NCI-H1436 treated with DMSO at 0.1 percent for 48 hours (cell line): Measurements from ENCODE around the gene DPP3.

Experiments
- DNase-seq: peaks from one replicate; lab custom pipeline; 2025; lab: John Stamatoyannopoulos, UW

The DPP3 gene

GRCh38 chr11:66464916-66465315, 15.3 kb upstream of the DPP3 start:
- no peak for DNase-seq

- DNase-seq = no peak
These were observed 14.6 kb upstream of the DPP3 start for GRCh38 chr11:66465373-66466224.

GRCh38 chr11:66466225-66467033, 13.8 kb upstream of the DPP3 start, which contains the start of gene PELI3:
Gene PELI3 (plus strand): TSS chr11:66466905. CDS start chr11:66468129, 1,224 bp downstream.
- DNase-seq = peak; percentile 24

DNA sequence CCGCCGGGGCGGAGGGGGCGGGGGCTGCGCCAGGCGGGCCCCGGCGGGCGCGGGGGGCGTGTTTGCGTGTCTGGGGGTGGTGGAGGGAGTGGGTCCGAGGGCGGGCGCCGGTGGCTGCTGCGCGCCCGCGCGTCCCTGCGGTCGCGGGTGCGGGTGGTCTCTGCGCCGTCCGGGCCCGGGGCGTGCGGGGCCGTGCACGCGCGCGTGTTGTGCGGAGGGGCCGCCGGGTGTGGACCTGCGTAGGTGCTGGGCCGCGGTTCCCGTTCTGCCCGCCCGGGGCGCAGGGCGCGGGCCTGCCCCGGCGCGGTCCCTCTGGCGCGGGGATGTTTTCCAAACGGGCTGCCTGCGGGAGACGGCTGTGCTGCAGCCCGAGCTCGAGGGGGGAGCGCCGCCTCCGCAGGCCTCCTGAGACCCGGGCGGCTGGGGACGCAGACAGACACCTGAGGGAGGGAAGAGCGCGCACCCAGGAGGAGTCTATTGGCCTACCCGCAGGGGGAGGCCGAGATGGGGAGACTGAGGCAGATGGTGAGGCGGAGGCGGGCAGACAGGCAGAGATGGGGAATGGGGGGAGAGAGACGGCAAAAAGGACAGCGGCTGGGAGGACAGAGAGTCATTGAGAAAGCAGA, 13.1 kb upstream of the DPP3 start:
- DNase-seq = no peak

DNA sequence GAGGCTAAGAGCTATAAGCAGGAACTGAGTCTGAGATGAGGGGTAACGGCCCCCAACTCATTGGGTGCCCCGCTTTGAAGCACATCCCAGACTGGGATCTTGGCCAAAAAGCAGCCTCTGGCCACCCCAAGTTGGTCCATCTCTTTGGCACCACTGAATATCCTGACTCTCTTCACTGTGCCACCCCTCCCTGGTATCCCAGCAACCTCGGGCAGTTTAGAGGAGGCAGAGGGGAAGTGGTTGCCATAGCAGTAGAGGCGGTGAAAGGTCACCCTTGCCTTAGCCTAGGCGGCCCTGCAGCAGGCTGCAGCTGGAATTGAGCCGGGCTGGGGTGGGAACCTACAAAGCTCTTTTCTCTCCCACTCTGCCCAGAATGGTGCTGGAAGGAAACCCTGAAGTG, 12.5 kb upstream of the DPP3 start:
- DNase-seq = no peak

GRCh38 chr11:66468691-66469090, 11.5 kb upstream of the DPP3 start:
- no peak for DNase-seq

DNA sequence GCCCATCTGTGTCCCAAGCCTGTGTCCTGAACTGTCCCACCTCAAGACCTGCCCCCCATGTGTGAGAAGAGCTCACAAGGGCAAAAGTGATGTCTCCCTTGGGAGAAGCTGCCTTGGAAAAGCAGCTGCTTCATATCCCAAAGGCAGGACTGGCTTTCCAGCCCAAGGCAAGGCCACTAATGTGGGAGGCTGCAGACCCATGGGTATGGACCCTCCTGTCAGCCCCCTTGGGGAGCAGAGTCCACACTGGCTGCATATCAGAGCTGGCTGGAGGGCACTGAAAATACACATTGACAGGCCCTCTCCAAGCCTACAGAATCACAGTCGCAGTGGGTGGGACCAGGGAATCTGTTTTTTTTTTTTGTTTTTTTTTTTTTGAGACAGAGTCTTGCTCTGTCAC, 10.8 kb upstream of the DPP3 start:
- no peak for DNase-seq

DNA sequence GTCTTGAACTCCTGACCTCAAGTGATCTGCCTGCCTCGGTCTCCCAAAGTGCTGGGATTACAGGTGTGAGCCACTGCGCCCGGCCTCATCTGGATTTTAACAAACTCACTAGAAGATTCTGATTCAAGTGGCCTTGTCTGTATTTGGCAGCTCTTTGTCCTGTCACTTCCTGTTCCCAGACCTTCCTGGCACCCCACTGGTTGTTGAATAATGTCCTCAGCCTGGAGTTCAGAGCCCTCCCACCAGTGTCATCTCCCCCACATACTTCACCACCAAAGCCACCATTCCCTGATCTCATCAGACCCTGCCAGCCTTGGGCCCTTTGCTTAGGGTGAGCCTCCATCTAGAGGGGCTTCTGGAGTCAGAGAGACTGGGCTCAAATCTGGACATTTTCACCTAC, 10.2 kb upstream of the DPP3 start:
- no peak for DNase-seq

- DNase-seq = no peak
These were observed 9.1 kb upstream of the DPP3 start for GRCh38 chr11:66471142-66471541.

GRCh38 chr11:66472054-66472453, 8.2 kb upstream of the DPP3 start:
- DNase-seq = no peak

DNA sequence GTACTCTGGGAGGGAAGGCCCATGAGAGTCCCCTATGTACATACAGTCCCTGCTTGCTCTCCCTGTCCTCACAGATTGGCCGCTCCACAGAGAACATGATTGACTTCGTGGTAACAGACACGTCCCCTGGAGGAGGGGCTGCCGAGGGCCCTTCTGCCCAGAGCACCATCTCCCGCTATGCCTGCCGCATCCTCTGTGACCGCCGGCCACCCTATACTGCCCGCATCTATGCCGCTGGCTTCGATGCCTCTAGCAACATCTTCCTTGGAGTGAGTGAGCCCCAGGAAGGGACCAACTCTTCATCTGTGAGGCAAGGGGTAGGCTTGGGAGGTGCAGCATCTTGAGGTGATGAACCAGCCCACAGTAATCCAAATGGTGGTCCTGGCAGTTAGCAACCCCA, 7.1 kb upstream of the DPP3 start:
- no peak for DNase-seq

DNA sequence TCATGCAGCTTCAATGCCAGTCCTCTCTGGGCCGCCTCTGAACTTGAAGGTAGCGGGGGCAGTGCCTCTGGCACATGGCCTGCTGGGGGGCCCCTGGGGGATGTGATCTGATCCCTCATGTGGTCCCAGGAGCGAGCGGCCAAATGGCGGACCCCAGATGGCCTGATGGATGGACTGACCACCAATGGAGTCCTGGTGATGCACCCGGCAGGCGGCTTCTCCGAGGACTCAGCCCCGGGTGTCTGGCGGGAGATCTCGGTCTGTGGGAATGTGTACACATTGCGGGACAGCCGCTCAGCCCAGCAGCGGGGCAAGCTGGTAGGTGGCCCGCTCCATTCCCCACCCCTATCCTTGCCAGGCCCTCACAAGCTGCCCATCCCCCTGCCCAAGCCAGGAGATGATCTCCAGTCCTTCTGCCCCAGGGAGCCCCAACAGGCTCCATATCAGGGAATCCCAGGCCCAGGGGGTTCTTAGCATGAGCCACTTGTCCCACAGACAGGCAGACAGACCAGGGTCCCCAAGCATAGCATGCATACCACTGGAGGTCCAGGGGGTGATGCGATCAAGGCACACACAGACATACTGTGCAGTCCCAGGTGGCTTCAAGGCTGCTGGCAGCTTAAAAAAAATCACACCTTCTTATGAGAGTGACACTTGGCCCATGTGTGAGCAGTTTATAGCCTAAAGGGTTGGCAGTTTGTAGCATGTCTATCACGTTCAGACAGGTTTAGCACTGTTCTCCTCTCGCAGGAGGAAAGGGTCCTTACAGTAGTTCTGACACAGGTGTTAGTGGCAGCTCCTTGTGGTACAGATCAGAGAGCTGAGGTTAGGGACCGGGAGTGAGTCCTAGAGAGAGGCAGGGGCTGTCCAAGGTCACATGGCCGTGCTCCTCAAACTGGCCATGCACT, 6.4 kb upstream of the DPP3 start:
- DNase-seq = no peak

- no peak for DNase-seq
These were observed 4.7 kb upstream of the DPP3 start for GRCh38 chr11:66475349-66476172.

GRCh38 chr11:66476173-66476840, 3.9 kb upstream of the DPP3 start:
- no peak for DNase-seq

DNA sequence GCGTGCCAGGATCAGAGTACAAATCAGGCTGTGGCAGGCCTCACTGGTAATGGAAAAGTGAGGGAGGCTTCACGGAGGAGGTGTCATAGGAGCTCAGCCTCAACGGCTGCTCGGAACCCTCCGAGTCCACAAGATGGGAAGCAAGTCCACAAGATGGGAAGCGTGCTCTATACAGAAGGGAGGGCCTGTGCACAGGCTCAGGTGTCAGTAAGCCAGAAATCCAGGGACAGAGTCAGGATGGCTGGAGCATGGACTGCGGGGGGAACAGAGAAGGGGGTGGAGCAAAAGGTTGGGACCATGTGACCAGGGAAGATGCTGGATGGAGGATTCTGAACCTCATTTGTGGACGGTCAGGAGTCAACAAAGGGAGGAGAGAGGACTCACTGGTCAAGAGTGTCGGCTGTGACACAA, 3.4 kb upstream of the DPP3 start:
- no peak for DNase-seq

- no peak for DNase-seq
These were observed 2.7 kb upstream of the DPP3 start for GRCh38 chr11:66477263-66478201.

DNA sequence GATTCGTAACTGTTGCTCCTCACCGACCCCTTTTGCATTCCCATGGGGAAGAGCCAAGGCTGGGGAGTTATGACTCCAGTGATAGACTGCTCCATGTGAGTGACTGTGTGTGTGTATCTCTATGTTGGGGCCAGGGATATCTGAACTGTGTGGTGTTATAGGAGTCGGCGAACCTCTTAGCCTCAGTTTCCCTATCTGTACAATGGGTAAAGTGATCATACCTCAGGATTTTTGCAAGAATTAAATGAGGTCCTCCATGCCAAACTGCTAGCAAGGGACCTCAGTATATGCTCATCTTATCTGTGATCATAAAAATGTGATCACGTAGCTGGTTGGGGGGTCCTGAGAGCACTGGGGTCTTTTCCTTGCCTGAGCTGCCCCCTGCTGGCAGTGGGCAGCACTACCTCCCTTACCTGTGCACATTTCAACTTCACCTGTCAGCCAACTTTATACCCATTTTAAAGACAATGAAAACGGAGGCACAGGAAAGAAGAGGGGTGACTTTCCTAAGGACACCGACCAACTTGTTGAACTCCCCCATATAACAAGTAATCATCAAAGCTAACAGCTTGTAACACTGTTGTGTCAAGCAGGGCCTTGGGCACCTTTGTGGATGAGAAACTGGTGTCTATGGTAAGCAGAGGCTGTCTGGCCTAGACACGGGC, 1.4 kb upstream of the DPP3 start:
- DNase-seq = no peak

DNA sequence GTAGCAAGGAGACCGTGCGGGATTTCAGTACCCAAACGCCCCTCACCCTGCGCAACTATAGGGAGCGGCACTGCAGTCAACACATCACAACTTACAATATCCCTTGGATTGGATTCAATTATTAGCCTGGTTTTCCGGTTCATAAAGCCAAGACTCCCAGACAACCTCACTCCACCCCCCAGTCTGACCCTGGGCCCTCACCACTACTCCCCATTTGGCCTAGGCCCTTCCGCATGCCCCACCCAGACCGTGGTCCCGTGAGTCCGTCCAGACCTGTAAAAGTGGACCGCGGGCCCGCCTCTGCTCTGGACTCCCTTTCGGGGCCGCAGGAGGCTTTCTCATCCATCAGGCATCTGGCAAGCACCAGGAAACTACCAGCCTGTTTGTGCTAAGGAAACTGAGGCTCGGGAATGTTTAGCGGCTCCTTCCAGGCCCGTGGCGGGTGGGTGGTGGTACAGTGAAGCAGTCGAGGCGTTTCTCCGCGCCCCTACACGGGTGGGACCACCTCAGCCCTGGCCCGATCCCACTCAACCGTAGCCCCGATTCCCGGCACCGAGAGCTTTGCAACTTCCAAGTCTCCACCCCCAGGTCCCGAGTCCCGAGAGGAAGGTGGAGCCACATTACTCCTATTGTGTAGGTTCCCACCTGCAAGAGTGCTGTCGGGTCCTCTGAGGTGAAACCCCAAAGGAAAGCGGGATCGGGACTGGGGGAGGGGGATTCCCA, 679 bp upstream of the DPP3 start:
- no peak for DNase-seq
